ENCODE measurements around the gene EML5.

DNA sequence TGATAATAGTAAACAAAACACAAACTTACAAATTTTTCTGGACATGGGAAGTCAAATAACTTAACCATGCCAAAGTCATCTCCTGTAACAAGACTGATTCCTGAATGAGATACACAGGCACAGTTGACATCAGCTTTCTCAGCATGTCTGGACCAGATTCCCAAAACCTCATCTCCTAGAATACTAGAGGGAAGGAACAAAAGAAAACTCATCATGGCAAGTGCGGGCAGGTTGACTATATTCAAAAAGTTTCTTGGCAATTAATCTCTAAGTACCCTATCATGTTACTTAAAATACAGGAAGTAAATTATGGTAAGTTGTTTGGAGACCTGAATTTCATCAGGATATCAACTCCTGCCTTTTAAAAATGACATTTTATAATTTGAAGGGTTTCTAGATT lies 176.1 kb downstream of the EML5 start:
- TF ChIP-seq CTCF (IDR thresholded peaks at IDR 0.05) (no peak), POLR2A (IDR thresholded peaks at IDR 0.05) (no peak)
